GM19035 (cell line): ENCODE data around the gene GNB1L.

Source experiments
- ATAC-seq: cut with Tn5 transposase; IDR thresholded peaks from one replicate; pipeline ENCODE4 v1.9.1; 2021; ENCODE audit not compliant: unreplicated experiment

Gene GNB1L

GRCh38 chr22:19826619-19826950 is 28.1 kb downstream of the GNB1L start:
- no peak for ATAC-seq

- no peak for ATAC-seq
Observed at GRCh38 chr22:19825904-19826618, 28.6 kb downstream of the GNB1L start.

GRCh38 chr22:19824926-19825339 is 29.7 kb downstream of the GNB1L start:
- ATAC-seq: no peak

GRCh38 chr22:19824212-19824925 is 30.3 kb downstream of the GNB1L start:
- no peak for ATAC-seq

- no peak for ATAC-seq
Observed at GRCh38 chr22:19823902-19824211, 30.8 kb downstream of the GNB1L start.

GRCh38 chr22:19823191-19823901 is 31.3 kb downstream of the GNB1L start:
- ATAC-seq: no peak

GRCh38 chr22:19822301-19823117 is 32.2 kb downstream of the GNB1L start:
- ATAC-seq: no peak

- no peak for ATAC-seq
Observed at GRCh38 chr22:19821523-19822300, 33.0 kb downstream of the GNB1L start.

GRCh38 chr22:19820880-19821522 is 33.7 kb downstream of the GNB1L start:
- no peak for ATAC-seq

- no peak for ATAC-seq
Observed at GRCh38 chr22:19819911-19820879, 34.5 kb downstream of the GNB1L start.

GRCh38 chr22:19819208-19819910 is 35.3 kb downstream of the GNB1L start:
- ATAC-seq: no peak

- no peak for ATAC-seq
Observed at GRCh38 chr22:19818324-19819207, 36.1 kb downstream of the GNB1L start.

- no peak for ATAC-seq
Observed at GRCh38 chr22:19816372-19817119, 38.1 kb downstream of the GNB1L start.

GRCh38 chr22:19815823-19816290 is 38.8 kb downstream of the GNB1L start:
- ATAC-seq: no peak

GRCh38 chr22:19815093-19815822 is 39.4 kb downstream of the GNB1L start:
- no peak for ATAC-seq

- ATAC-seq: no peak
Observed at GRCh38 chr22:19814428-19814827, 40.2 kb downstream of the GNB1L start.
